RWPE2 (cell line): Measurements from ENCODE around the gene S100P.

Experiments
- ATAC-seq: fragments of 200-7000 bp; cut with Tn5 transposase; 3 replicates; pipeline ENCODE4 v1.9.1; 2021; ENCODE audit warnings: low read depth
- DNase-seq: peaks from one replicate; pipeline ENCODE4 v3.0.0-alpha.2; 2020; ENCODE audit warnings: low spot score
- H3K27ac ChIP-seq: fragments of 450-650 bp; 2 replicates; pipeline ENCODE4 v1.5.1; 2017; ENCODE audit warnings: mild to moderate bottlenecking; ENCODE audit not compliant: poor library complexity, severe bottlenecking
- H3K27me3 ChIP-seq: fragments of 250-450 bp; sonication (Bioruptor Pico); 2 replicates; pipeline ENCODE4 v1.5.1; 2021; ENCODE audit warnings: mild to moderate bottlenecking, moderate library complexity; ENCODE audit not compliant: insufficient read depth, poor library complexity, severe bottlenecking
- H3K36me3 ChIP-seq: fragments of 250-450 bp; sonication (Bioruptor Pico); 2 replicates; pipeline ENCODE4 v1.5.1; 2020; ENCODE audit warnings: low read depth, mild to moderate bottlenecking, moderate library complexity
- H3K4me1 ChIP-seq: fragments of 250-450 bp; sonication (Bioruptor Pico); 2 replicates; pipeline ENCODE4 v1.5.1; 2021; ENCODE audit warnings: mild to moderate bottlenecking, moderate library complexity; ENCODE audit not compliant: insufficient read depth, poor library complexity, severe bottlenecking
- H3K4me3 ChIP-seq: fragments of 250-450 bp; sonication (Bioruptor Pico); 2 replicates; pipeline ENCODE4 v1.5.1; 2021; ENCODE audit warnings: mild to moderate bottlenecking, moderate library complexity; ENCODE audit not compliant: severe bottlenecking
- H3K9me3 ChIP-seq: fragments of 250-450 bp; sonication (Bioruptor Pico); 2 replicates; pipeline ENCODE4 v1.5.1; 2021; ENCODE audit warnings: mild to moderate bottlenecking, moderate library complexity; ENCODE audit not compliant: severe bottlenecking
- TF ChIP-seq, protein P1 (sequence below): fragments of 450-650 bp; IDR thresholded peaks from one replicate; pipeline ENCODE4 v1.5.1; 2017; ENCODE audit warnings: mild to moderate bottlenecking, moderate library complexity; ENCODE audit not compliant: poor library complexity, severe bottlenecking

S100P gene

GRCh38 chr4:6703786-6704185 is 10.1 kb downstream of the S100P start:
- Histone ChIP-seq H3K36me3 (peaks cover 27% of the 10 kb centered on the region), H3K9me3 (no peaks in the 10 kb centered on the region)
- TF ChIP-seq, protein P1, sequence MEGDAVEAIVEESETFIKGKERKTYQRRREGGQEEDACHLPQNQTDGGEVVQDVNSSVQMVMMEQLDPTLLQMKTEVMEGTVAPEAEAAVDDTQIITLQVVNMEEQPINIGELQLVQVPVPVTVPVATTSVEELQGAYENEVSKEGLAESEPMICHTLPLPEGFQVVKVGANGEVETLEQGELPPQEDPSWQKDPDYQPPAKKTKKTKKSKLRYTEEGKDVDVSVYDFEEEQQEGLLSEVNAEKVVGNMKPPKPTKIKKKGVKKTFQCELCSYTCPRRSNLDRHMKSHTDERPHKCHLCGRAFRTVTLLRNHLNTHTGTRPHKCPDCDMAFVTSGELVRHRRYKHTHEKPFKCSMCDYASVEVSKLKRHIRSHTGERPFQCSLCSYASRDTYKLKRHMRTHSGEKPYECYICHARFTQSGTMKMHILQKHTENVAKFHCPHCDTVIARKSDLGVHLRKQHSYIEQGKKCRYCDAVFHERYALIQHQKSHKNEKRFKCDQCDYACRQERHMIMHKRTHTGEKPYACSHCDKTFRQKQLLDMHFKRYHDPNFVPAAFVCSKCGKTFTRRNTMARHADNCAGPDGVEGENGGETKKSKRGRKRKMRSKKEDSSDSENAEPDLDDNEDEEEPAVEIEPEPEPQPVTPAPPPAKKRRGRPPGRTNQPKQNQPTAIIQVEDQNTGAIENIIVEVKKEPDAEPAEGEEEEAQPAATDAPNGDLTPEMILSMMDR: no peak

GRCh38 chr4:6705646-6706045 is 12.0 kb downstream of the S100P start:
- Histone ChIP-seq H3K4me3 (no peak overlapping the region), H3K27ac (no peak overlapping the region), H3K4me1 (peaks cover 8% of the 10 kb centered on the region), H3K36me3 (peaks cover 27% of the 10 kb centered on the region), H3K9me3 (no peaks in the 10 kb centered on the region), H3K27me3 (no peaks in the 10 kb centered on the region)
- no peak for DNase-seq
- TF ChIP-seq, protein P1: no peak
- ATAC-seq: no peak

More at GRCh38 chr4:6703786-6704185, 10.1 kb downstream of the S100P start:
- no peaks in the 10 kb centered on the region for H3K27me3 ChIP-seq
- peaks cover 8% of the 10 kb centered on the region for H3K4me1 ChIP-seq
- DNase-seq (no peak), ATAC-seq (no peak)
- H3K27ac ChIP-seq: no peak overlapping the region
- no peak overlapping the region for H3K4me3 ChIP-seq

DNA sequence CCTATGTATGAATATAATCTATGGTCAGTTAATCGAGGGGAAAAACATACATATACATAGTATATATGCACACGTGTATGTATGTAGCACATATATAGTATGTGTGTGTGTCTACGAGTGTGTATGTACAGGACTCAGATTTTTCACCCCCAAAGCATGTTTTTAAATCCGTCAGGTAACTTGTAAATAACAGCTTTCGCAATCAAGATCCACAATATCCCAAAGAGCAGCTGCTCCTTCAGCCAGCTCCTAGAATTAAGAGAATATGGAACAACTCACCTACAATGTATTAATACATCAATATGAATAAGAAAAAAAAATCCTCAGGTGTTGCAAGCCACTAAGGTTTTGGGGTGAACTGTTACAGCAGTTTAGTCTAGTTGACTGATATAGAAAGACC is 12.5 kb downstream of the S100P start:
- ATAC-seq: no peak
- H3K4me1 ChIP-seq: peaks cover 8% of the 10 kb centered on the region
- DNase-seq: no peak
- H3K36me3 ChIP-seq: peaks cover 27% of the 10 kb centered on the region
- no peaks in the 10 kb centered on the region for H3K9me3 ChIP-seq
- H3K4me3 ChIP-seq: no peak overlapping the region
- no peak overlapping the region for H3K27ac ChIP-seq
- TF ChIP-seq, protein P1: no peak
- H3K27me3 ChIP-seq: no peaks in the 10 kb centered on the region

GRCh38 chr4:6709230-6710114 is 15.8 kb downstream of the S100P start, which contains the start of gene MRFAP1L1:
MRFAP1L1 (minus strand) TSS chr4:6709865; CDS start chr4:6709629, 236 bp downstream.
- TF ChIP-seq, protein P1: peak; percentile 12
- Histone ChIP-seq H3K36me3 (peaks cover 18% of the 10 kb centered on the region), H3K4me1 (peaks cover 8% of the 10 kb centered on the region), H3K27me3 (no peaks in the 10 kb centered on the region), H3K27ac (peak within 1 kb of the TSS; percentile 56), H3K4me3 (peak within 1 kb of the TSS; percentile 63), H3K9me3 (no peaks in the 10 kb centered on the region)
- ATAC-seq: peak; percentile 82
- peak; percentile 96 for DNase-seq

DNA sequence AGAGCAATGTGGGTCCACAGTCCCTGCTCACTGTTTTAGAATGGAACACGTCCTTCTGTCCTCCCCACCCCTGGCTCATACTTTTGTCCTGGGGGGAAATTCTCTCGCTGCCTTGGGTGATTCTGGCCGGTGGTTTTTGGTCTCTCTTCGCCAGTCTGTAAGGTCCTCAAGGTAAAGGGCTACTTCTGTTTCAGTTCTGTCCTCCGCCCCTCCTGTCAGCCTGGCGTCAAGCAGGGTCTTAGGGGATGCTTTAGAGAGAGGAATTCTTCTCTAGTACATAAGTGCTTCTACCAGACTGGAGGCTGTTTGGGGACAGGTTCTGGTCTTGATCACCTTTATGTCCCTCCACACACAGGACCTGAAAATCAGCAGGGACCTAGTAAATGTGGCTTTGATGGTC is 16.6 kb downstream of the S100P start:
- H3K4me3 ChIP-seq: peak overlapping the region; percentile 63
- no peak for DNase-seq
- H3K27ac ChIP-seq: peak overlapping the region; percentile 56
- H3K36me3 ChIP-seq: peaks cover 18% of the 10 kb centered on the region
- TF ChIP-seq, protein P1: no peak
- peaks cover 8% of the 10 kb centered on the region for H3K4me1 ChIP-seq
- H3K9me3 ChIP-seq: no peaks in the 10 kb centered on the region
- ATAC-seq: peak; percentile 9; the same call in 1 of the 3 replicates
- no peaks in the 10 kb centered on the region for H3K27me3 ChIP-seq
